ENCODE data around the gene ATP2B3.

Gene ATP2B3

DNA sequence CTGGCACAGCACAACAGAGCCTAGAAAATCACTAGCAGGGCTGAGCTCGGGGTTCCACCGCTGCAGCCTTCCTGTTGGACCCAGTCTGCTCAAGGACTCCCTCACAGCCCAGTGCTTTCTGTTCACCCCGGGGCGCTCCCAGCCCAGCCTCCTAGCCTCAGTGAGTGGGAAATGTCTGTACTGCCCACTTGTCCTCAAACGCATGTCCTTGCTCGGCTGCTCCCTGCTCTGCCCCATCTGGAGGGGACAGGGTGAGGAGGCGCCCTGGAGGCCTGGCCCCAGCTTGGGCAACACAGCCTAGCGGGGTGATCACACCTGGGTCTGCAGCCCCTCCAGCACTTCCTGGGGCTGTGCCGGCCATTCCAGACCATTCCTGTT, 93.4 kb downstream of the ATP2B3 start:
- TF ChIP-seq, protein P1, sequence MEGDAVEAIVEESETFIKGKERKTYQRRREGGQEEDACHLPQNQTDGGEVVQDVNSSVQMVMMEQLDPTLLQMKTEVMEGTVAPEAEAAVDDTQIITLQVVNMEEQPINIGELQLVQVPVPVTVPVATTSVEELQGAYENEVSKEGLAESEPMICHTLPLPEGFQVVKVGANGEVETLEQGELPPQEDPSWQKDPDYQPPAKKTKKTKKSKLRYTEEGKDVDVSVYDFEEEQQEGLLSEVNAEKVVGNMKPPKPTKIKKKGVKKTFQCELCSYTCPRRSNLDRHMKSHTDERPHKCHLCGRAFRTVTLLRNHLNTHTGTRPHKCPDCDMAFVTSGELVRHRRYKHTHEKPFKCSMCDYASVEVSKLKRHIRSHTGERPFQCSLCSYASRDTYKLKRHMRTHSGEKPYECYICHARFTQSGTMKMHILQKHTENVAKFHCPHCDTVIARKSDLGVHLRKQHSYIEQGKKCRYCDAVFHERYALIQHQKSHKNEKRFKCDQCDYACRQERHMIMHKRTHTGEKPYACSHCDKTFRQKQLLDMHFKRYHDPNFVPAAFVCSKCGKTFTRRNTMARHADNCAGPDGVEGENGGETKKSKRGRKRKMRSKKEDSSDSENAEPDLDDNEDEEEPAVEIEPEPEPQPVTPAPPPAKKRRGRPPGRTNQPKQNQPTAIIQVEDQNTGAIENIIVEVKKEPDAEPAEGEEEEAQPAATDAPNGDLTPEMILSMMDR (IDR thresholded peaks at IDR 0.05; ENCODE audit: low read depth, low read length), result no peak
- no peak for DNase-seq (ENCODE audit: extremely low read depth, low read depth)

DNA sequence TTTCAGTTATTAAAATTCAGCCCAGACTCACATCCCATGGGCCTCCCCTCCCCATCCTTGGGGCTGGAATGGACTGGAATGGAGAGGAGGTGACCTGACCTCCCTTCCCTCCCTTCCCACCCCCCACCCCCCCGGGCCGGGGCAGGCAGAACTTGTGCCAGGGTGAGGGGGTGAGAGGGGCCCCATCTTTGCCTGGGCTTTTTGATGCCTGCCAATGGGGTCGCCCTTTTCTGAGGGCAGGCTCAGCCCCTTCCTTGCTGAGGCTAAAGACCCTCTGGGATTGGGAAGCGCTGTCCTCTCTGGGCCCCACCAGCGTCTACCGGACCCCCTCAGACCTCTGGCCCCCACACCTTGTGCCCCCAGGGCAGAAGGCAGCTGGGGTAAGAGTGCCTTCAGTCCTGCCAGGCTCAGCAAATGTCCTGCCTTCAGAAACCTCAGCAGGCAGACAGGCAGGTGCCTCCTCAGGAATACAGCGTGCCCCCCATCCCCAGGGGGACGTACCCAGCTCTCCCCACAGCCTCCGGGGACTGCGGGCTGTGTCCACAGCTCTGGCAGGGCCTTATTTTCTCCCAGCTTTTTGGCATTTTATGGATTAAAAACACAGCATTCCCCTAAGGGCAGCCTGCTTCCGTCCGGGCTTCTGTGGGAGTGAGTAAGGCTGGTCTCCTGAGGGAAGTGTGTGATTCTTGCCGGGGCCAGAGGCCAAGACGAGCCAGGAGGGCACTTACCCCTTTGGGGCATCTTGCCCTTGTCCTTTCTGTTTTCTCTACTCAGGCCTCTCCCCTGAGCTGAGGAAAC, 94.1 kb downstream of the ATP2B3 start:
- DNase-seq (ENCODE audit: extremely low read depth, low read depth), result no peak
- TF ChIP-seq, protein P1 (IDR thresholded peaks at IDR 0.05; ENCODE audit: low read depth, low read length), result no peak

DNA sequence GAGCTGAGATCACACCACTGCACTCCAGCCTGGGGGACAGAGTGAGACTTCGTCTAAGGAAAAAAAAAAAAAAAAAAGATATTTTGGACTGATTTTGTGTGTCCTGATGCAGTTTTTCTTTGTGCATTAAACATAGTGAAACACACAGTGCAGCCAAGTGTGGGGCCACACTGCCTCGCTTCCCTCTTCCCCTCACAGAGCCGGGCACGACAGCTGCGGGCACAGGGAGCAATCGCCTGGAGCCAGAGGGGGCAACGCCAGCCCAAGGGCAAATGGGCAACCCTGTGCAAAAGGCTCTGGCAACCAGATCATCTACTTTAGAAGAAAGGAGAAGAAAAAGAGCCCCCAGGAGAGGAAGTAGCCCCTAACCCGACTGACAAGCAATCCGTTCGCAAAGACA, 95.0 kb downstream of the ATP2B3 start:
- DNase-seq (ENCODE audit: extremely low read depth, low read depth), result no peak
- TF ChIP-seq, protein P1 (IDR thresholded peaks at IDR 0.05; ENCODE audit: low read depth, low read length), result no peak

DNA sequence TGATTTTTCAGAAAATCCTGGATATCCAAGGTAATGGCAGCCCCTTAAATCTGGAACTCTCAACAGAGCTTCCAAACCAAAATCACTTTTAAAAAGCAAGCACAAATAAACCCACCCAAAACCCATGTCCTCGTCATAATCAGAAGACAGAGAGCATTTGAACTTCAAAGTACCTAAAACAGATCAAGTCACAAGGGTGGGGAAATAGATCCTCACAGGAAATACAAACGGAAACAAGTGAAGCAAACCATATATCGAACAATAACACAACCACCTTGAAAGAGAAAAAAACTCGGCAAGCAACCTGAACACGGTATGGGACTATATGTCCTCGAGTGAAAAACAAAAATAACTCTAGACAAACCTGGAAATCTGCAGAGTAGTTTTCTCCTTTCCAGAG, 97.4 kb downstream of the ATP2B3 start:
- no peak for DNase-seq (ENCODE audit: extremely low read depth, low read depth)
- TF ChIP-seq, protein P1 (IDR thresholded peaks at IDR 0.05; ENCODE audit: low read depth, low read length), result no peak

DNA sequence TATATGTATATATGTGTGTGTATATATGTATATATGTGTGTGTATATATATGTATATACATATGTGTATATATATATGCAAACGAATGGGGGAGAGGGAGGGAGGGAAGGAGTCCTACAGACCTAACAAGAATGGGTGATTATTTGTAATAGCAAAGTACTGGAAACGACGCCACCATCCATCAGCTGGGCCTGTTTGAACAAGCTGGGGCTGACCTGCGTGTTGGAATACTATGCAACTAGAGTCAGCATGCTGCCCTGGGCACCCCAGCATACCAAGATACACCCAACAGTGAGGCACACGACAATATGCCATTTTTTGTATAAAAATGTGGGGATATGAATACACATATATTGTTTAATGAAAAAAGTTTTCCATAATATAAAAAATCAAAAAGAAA, 103.1 kb downstream of the ATP2B3 start:
- TF ChIP-seq, protein P1 (IDR thresholded peaks at IDR 0.05; ENCODE audit: low read depth, low read length), result no peak
- DNase-seq (ENCODE audit: extremely low read depth, low read depth), result no peak

DNA sequence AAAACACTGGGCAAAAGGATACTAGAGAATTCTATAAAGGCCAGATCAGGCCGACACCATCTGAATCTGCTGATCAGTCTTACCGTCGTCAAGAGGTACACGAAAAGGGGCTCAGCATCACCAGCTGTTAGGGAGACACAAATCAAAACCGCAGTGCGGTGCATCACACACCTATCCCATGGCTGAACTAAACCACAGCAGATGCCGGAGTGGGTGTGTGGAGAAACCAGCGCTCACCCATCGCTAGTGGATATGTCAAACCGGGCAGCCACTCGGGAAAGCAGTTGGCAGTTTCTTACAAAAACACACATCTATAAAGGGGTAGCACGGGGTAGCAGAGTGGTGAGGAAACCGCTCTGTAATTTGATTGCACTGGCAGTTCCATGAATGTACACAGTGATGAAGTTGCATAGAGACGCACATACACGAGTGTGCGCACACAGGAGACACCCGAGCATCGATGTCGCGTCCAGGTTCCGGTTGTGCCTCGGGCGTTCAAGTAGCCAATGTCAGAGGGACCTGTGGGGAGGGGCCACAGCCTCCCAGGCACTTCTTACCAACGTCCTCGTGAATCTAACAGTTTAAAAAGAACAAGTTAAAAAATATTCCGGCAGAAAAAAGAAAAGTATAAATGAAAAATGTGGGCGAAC, 104.6 kb downstream of the ATP2B3 start:
- TF ChIP-seq, protein P1 (IDR thresholded peaks at IDR 0.05; ENCODE audit: low read depth, low read length), result no peak
- DNase-seq (ENCODE audit: extremely low read depth, low read depth), result no peak

DNA sequence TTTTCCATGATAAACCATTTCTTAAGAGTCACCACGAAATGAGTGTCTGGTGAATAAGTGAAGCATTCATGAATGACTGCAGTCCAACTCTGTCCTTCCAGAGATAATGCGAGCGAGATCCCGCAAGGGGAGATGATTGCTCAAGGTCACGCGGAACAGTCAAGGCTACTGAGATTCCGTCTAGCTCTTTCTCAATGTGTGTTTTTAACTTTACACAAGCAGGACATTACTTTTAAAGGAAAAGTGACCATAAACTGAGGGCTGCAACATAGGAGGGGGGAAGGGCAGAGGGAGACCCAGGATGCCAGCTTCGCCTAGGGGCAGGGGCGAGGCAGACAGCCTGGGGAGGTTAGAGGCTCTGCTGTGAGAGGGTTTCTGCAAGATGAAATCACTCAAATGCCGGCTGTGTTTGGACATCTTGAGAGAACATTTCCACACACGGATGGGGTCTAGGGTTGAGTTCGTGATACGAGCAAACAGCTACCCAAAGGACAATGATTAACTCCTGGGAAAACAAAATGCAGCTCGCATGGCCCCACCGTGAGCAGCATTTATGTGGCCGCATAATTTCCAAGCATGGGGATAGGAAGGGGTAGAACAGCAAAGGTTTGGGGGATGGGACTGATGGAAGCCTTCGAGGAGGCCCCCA, 105.3 kb downstream of the ATP2B3 start:
- DNase-seq (ENCODE audit: extremely low read depth, low read depth), result no peak
- TF ChIP-seq, protein P1 (IDR thresholded peaks at IDR 0.05; ENCODE audit: low read depth, low read length), result no peak

All from AG09319 (cell line).